Kidney (tissue), 14 donors: ENCODE data around the gene ISYNA1. TPM values are rescaled to one million over a fixed set of nuclear protein-coding genes. Genes with fewer than 3 reads are reported as not detected.

Experiments
- DNase-seq, 5 donors: peaks; one replicate each; pipeline ENCODE4 v3.0.0-alpha.2; 2013 to 2020
- FAIRE-seq: peaks from 2 replicates; lab custom pipeline; 2012; peaks lifted over from hg19 to GRCh38; lab: Jason Lieb, UNC
- H3K27ac ChIP-seq, 2 donors: one replicate each; pipeline ENCODE4 v1.7.0; 2013; ENCODE audit warnings: low read depth in 2 of 2, low read length in 2 of 2, inconsistent platforms in 1 of 2
- H3K27me3 ChIP-seq: one replicate; pipeline ENCODE4 v1.7.1; 2013; ENCODE audit warnings: low read length, inconsistent platforms; ENCODE audit not compliant: control insufficient read depth, insufficient read depth
- H3K36me3 ChIP-seq, 3 donors: one replicate each; pipeline versions ENCODE4 v1.7.0 to v1.7.1; 2013; ENCODE audit warnings: low read length in 3 of 3, control low read depth in 1 of 3, inconsistent platforms in 1 of 3; ENCODE audit not compliant: insufficient read depth in 3 of 3, control insufficient read depth in 2 of 3
- H3K4me1 ChIP-seq, 3 donors: one replicate each; pipeline versions ENCODE4 v1.7.0 to v1.7.1; 2013; ENCODE audit warnings: low read length in 3 of 3, inconsistent platforms in 1 of 3, low read depth in 1 of 3; ENCODE audit not compliant: control insufficient read depth in 2 of 3, insufficient read depth in 2 of 3
- H3K4me3 ChIP-seq, 3 donors: one replicate each; pipeline versions ENCODE4 v1.7.0 to v1.8.1; 2013; ENCODE audit warnings: low read length in 3 of 3, control low read depth in 1 of 3, inconsistent platforms in 1 of 3
- H3K9ac ChIP-seq, 3 donors: one replicate each; pipeline versions ENCODE4 v1.7.0 to v1.7.1; 2013; ENCODE audit warnings: low read length in 3 of 3, control low read depth in 1 of 3, inconsistent platforms in 1 of 3
- H3K9me3 ChIP-seq, 3 donors: one replicate each; pipeline versions ENCODE4 v1.7.0 to v1.7.1; 2013; ENCODE audit warnings: low read length in 3 of 3, control low read depth in 1 of 3, inconsistent platforms in 1 of 3; ENCODE audit not compliant: control insufficient read depth in 2 of 3, insufficient read depth in 1 of 3
- intact Hi-C: fragments of 100-400 bp; cut with DNase I; formaldehyde crosslinking; loops from one replicate; pipeline ENCODE4 v1.11.1; 2022
- polyA plus RNA-seq: library from polyadenylated mRNA; stranded (reverse); fragments of 350-450 nt; fragmentation: Illumina TruSeq; extraction: RNeasy Lipid Tissue Mini Kit (QIAGEN cat#74804); gene quantifications from one replicate; pipeline ENCODE4 v1.2.3, GENCODE V29; 2014; ENCODE audit warnings: low read depth, low replicate concordance; ENCODE audit not compliant: insufficient read depth
- total RNA-seq: library from RNA; stranded (reverse); fragmentation: NEBNext Ultra II Directional; extraction: Animal tissue kit (Norgen Biotek cat#: 25700); gene quantifications from one replicate; pipeline ENCODE4 v1.2.1, GENCODE V29; 2021
- TF ChIP-seq, protein P1 (sequence below): IDR thresholded peaks from 3 replicates; pipeline ENCODE4 v1.5.1; 2012; ENCODE audit warnings: mild to moderate bottlenecking, moderate library complexity, borderline replicate concordance; ENCODE audit not compliant: insufficient read depth; ENCODE audit errors: extremely low read depth
- donor health status: control.
- donor health status: control.
- donor health status: control.
- donor health status: control.
- donor health status: control.
- donor health status: DM: yes; HTN: yes; CAD: no.
- donor health status: Normal renal cell carcinoma (clear cell type).

The ISYNA1 gene
- total and polyA plus RNA-seq, 2 donors from 2014 or later = 68.6 to 101 TPM

DNA sequence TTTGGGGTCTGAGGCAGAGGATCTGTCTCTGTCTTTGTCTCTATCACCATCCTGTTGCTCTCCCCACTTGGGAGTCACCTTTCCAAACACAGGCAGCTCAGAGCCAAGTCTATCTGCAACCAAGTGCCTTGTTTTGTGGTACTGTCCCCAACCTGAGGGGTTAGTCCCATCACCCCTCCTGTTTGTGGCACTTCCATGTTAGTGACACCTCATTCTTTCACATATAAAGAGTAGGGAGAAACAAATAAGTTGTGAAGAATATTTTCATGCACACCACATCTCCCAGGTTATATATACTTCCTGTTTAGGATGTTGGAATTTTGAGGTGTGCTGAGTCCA, 48.2 kb downstream of the ISYNA1 start:
- Histone ChIP-seq H3K27me3 (no peaks in the 10 kb centered on the region), H3K36me3 (peaks cover 0 to 3% (median 2%) of the 10 kb centered on the region in 3 donors), H3K9ac (no peak overlapping the region), H3K4me1 (peaks cover 0 to 13% (median 6%) of the 10 kb centered on the region in 3 donors), H3K4me3 (no peak overlapping the region), H3K27ac (peak overlapping the region; percentile 29 to 51), H3K9me3 (no peaks in the 10 kb centered on the region)
- TF ChIP-seq, protein P1, sequence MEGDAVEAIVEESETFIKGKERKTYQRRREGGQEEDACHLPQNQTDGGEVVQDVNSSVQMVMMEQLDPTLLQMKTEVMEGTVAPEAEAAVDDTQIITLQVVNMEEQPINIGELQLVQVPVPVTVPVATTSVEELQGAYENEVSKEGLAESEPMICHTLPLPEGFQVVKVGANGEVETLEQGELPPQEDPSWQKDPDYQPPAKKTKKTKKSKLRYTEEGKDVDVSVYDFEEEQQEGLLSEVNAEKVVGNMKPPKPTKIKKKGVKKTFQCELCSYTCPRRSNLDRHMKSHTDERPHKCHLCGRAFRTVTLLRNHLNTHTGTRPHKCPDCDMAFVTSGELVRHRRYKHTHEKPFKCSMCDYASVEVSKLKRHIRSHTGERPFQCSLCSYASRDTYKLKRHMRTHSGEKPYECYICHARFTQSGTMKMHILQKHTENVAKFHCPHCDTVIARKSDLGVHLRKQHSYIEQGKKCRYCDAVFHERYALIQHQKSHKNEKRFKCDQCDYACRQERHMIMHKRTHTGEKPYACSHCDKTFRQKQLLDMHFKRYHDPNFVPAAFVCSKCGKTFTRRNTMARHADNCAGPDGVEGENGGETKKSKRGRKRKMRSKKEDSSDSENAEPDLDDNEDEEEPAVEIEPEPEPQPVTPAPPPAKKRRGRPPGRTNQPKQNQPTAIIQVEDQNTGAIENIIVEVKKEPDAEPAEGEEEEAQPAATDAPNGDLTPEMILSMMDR = no peak
- intact Hi-C loops = no loop called here
- FAIRE-seq = no peak
- DNase-seq = no peak

DNA sequence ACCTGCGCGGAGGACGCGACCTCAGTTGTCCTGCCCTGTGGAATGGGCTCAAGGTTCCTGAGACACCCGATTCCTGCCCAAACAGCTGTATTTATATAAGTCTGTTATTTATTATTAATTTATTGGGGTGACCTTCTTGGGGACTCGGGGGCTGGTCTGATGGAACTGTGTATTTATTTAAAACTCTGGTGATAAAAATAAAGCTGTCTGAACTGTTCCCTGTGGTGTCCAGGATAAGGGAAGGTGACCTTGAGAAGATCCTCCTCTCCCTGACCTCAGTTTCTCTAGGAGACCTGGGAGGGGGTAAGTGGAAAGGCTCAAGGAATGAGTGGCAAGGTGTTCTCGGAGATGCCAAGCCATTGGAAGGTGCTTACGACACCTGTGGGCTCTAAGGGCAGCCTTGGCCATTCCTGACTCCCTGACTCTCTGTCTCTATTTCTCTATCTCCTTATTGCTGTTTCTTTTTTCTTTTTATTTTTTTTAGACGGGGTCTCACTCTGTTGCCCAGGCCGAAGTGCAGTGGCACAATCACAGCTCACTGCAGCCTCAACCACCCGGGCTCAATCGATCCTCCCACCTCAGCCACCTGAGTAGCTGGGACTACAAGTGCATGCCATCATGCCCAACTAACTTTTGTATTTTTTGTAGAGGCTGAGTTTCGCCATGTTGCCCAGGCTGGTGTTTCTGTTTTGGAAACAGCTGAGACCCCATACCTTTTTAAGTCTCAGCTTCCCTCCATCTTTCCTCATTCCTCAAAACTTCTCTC, 48.8 kb downstream of the ISYNA1 start:
- Histone ChIP-seq H3K27ac (peak overlapping the region; percentile 95 to 98), H3K27me3 (no peaks in the 10 kb centered on the region), H3K9me3 (no peaks in the 10 kb centered on the region), H3K4me3 (peak overlapping the region; percentile 20 to 83 (median 37)), H3K4me1 (peaks cover 0 to 16% (median 6%) of the 10 kb centered on the region in 3 donors), H3K9ac (peak overlapping the region in 2 of 3 donors; percentile 63 to 67), H3K36me3 (peaks cover 0 to 3% (median 2%) of the 10 kb centered on the region in 3 donors)
- DNase-seq (no peak), FAIRE-seq (no peak)
- intact Hi-C loops = no loop called here
- TF ChIP-seq, protein P1 = no peak

DNA sequence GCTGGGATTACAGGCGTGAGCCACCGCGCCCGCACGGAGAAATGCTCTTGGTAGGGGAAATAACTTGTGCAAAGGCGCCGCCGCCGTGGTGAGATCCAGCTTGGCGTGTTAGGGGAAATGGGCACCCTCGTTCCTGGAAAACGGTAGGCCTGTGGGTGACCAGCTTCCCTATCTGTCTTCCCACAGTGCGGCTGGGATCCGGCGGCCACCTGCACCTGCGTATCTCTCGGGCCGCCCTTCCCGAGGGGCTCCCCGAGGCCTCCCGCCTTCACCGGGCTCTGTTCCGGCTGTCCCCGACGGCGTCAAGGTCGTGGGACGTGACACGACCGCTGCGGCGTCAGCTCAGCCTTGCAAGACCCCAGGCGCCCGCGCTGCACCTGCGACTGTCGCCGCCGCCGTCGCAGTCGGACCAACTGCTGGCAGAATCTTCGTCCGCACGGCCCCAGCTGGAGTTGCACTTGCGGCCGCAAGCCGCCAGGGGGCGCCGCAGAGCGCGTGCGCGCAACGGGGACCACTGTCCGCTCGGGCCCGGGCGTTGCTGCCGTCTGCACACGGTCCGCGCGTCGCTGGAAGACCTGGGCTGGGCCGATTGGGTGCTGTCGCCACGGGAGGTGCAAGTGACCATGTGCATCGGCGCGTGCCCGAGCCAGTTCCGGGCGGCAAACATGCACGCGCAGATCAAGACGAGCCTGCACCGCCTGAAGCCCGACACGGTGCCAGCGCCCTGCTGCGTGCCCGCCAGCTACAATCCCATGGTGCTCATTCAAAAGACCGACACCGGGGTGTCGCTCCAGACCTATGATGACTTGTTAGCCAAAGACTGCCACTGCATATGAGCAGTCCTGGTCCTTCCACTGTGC, 49.6 kb downstream of the ISYNA1 start:
- Histone ChIP-seq H3K27me3 (no peaks in the 10 kb centered on the region), H3K9ac (peak overlapping the region in 2 of 3 donors; percentile 63 to 67), H3K27ac (peak overlapping the region; percentile 95 to 98), H3K4me3 (peak overlapping the region; percentile 20 to 83 (median 76)), H3K36me3 (peaks cover 0 to 3% (median 2%) of the 10 kb centered on the region in 3 donors), H3K9me3 (no peaks in the 10 kb centered on the region), H3K4me1 (peaks cover 0 to 16% (median 6%) of the 10 kb centered on the region in 3 donors)
- intact Hi-C loops = no loop called here
- TF ChIP-seq, protein P1 = peak; percentile 99
- DNase-seq = peak; percentile 91 to 96 (median 94)
- FAIRE-seq = no peak
